Measurements from ENCODE around the gene RYR2.

- TF ChIP-seq, protein P1, sequence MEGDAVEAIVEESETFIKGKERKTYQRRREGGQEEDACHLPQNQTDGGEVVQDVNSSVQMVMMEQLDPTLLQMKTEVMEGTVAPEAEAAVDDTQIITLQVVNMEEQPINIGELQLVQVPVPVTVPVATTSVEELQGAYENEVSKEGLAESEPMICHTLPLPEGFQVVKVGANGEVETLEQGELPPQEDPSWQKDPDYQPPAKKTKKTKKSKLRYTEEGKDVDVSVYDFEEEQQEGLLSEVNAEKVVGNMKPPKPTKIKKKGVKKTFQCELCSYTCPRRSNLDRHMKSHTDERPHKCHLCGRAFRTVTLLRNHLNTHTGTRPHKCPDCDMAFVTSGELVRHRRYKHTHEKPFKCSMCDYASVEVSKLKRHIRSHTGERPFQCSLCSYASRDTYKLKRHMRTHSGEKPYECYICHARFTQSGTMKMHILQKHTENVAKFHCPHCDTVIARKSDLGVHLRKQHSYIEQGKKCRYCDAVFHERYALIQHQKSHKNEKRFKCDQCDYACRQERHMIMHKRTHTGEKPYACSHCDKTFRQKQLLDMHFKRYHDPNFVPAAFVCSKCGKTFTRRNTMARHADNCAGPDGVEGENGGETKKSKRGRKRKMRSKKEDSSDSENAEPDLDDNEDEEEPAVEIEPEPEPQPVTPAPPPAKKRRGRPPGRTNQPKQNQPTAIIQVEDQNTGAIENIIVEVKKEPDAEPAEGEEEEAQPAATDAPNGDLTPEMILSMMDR (IDR thresholded peaks at IDR 0.05): no peak
- TF ChIP-seq POLR2A (IDR thresholded peaks at IDR 0.05): no peak
Measured at GRCh38 chr1:237342730-237343129, 300.7 kb downstream of the RYR2 start.
